EL (cell line): ENCODE data around the gene MYH7B.

Source experiments
- DNase-seq: peaks from one replicate; pipeline ENCODE4 v3.0.0-alpha.2; 2016

MYH7B gene

DNA sequence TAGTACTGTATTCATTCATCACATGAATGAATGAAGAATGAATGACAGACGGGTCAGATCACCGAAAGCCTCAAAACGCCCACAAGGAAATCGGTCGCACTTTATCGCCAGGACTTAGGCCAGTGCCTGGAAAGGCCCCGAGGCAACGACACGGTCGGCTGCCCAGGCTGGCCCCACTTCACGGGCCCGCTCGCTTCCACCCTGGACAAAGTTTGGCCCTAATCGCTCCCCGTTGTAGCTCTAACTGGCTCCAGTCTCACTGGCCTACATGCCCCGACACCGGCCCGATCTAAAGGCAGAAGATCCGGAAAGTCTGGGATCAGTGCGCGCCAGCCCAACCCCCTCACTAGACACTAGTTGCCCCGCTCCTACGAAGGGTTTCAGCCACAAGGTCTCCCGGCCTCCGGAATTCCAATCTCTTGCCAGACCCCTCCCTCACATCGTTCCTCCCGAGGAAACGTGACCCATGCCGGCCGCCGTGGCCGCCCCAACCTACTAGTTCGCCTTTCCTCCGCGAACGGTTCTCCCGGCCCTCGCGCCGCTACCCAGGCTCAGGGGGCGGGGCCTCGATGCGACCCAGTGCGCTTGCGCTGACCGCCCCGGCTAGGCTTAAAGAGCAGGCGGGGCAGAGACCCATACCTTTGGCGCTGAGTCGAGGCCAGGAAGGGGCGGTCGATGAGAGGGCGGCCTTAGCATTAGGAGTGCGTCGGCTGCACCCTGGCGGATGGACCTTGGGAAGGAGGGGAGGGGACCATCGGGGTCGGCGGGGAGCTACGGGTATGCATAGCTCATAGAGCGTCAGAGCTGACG, at the start of gene MYH7B, which contains the start of gene GSS:
MYH7B (plus strand) TSS at position 638 of the 810 bp plus-strand sequence. CDS start 22,138 bp downstream, outside the sequence.
GSS (minus strand) TSS at position 576 of the 810 bp plus-strand sequence. CDS start 3,954 bp downstream, outside the sequence.
- peak; percentile 97 for DNase-seq

DNA sequence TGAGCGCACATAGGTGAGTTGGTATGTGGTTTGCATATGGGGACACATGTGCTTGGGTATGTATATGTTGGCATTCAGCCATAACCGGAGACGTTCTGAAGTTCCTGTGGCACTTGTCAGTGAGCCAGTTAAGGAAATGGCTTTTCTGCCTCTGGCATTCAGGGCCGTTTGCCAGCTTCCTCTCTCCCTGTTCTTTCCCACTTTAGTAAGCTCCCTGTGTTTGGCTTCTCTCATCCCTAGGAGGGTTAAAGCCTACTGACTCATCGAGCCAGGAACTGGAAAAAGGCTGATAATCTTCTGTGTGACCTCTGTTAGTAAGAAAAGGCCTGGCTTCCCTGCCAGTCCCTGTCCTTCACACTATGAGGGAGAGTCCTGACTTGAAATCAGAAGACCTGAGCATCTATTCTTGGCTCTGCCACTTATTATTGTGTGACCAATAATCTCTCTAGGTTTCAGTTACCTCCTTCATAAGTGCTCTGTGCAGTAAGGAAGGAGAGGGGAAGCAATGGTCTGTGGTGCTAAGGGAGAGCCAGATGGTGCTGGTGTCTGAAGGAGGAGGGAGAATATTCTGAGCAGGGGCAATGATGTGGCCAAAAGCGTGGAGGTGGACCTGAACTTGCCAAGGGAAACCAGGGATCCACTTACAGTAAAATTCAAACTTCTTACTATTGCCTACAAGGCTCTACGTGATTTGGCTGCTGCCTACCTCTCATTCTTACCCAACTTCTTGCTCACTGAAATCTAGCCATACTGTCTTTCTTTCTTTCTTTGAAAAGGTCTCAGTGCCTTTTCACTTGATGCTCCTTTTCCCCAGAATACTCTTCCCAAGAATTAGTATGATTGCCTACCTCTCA, 47.8 kb upstream of the MYH7B start:
- DNase-seq, result peak; percentile 98

DNA sequence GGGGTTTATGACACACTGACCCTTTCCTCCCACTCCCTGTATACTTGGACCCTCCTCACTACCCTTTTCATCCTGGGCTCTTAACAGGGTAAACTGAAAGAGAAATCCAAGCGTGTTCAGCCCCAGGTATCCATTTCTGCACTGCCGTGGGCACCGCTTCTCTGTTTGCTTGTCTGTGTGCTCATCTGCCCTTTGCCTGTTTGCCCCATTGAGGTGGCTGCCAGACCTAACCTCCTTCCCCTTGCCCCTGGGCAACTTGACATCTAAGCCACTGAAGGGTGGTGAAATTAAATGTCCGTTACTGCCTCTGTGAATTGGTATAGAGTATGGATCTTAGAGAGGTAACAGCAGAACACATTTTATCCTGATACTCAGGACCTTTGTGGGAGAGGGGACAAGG, 40.5 kb upstream of the MYH7B start:
- no peak for DNase-seq

DNA sequence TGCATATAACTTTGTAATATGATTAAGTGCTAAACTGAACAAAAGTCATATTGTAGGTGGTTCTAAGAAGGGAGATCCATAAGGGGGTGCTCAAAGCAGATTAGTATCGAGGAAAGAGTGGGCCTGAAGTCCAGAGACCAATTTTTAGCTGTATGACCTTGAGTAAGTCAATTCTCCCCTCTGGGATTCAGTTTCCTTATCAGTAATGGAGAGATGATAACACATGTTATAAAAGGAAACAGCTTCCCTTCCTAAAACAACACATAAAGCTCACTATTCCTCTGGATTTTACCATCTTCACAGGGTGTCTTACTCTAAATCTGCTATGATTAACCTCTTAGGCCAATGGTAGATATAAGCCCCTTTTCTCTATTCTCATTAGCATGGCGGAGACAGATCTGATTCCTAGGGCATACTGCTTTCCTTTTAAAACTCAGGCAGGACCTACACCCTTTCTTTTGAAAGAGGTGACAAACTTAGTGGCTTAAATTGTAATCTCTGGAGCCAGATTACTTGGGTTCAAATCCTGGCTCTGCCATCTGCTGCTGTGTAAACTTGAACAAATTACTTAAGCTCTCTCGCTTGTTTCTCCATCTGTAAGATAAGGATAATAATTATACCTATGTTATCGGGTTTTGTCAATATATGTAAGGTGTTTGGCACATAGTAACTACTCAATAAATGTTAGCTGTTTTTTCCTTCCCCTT, 39.8 kb upstream of the MYH7B start:
- DNase-seq, result no peak

DNA sequence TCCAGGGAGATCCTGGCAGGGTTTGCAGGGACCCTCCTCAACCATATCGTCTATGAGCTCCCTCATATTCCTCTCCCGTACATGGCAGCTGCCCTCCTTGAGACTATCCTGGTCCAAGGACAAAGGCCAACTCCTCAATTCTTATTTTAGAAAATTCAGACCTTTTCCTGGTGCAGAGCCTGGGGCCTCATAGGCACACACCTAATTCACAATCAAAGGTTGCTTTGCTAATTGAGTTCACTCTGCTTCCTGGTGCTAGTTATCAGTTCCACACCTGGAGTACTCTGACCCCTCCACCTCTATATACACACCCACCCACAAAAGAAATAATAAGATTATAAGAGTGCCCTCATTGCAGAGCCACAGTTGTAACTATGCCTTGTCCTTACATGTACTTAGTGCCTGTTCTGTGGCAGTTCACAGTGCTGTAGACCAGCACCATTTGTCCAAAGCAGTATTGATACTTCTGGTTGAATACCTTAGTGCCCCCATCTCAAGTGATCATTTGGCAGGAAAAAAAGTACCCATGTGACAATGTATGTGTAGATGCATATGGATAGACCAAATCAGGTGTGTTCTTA, 38.8 kb upstream of the MYH7B start:
- no peak for DNase-seq

DNA sequence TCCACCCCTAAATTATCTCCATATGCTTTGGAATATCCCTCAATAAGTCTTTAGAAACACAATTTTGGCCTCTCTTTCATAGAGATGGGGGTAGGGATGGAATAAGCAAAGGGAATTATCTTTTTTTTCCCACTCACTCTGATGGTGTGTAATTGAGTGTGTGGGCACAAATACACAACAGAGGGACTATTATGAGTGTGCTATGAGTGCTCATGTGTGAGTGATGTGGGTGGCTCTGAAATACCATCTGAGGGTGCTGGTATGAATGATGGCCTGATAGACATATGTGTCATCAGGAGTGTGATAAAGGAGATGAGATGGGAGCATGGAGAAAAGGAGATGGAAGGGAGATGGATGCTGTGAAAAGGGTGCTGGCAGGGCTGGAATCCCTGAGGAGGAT, 35.6 kb upstream of the MYH7B start:
- no peak for DNase-seq

DNA sequence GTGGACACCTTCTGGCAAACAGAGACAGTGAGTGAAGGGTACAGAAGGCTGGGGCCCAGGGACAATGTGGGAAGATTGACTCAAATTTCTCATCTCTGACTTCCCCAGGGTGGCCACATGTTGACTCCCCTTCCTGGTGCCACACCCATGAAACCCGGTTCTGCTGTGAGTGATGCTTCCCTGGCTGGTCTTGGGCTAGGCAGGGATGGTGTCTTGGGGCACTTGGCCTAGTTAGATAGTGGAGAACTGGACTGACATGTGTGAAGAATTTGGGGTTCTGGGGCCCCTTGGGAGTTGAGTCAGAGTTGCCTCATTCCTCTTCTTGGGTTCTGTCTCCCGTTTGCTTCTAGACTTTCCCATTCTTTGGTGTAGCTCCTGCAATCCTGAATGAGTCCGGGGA, 34.2 kb upstream of the MYH7B start:
- DNase-seq, result no peak

DNA sequence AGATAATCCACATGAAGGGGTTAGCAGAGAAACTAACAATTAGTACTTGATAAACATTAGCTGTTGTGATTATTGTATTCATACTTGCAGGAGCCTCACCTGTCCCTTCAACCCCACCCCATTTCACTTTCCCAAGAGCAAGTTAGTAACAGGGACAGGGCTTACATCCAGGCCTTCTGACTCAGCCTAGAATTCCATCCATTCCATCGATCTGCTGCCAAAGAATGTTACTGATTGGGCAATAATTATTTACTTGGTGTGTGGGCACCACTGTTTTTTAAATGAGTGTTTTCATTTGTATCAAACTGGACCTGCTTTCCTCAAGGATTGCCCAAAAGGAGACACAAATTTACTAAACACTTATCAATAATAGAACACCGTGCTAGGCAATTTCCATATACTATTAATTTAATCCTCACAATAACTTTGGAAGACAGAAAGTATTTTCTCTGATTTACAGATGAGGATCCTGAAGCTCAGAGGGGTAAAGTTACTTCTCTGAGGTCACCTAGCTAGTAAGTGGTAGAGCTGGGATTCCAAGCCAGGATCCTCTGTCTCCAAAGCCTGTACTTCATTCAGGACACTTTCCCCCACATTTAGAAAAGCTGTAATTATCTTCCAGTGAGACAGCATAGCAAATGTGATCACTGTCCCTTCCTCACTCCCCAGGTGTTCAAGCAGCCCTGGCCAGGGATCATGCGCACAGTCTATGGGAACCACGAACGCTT, 32.9 kb upstream of the MYH7B start:
- peak; percentile 89 for DNase-seq

DNA sequence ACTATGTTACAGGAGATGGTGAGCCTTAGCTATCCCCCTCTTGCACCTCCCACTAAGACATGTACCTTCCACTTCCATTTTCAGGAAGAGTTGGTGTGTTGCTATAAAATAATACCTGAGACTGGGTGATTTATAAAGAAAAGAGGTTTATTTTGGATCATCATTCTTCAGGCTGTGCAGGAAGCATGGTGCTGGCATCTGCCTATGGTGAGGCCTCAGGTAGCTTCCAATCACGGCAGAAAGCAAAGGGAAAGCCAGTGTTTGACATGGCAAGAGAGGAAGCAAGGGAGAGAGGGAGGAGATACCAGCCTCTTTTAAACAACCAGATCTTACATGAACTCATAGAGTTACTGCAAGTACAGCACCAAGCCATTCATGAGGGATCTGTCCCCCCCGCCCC, 32.3 kb upstream of the MYH7B start:
- DNase-seq, result no peak

DNA sequence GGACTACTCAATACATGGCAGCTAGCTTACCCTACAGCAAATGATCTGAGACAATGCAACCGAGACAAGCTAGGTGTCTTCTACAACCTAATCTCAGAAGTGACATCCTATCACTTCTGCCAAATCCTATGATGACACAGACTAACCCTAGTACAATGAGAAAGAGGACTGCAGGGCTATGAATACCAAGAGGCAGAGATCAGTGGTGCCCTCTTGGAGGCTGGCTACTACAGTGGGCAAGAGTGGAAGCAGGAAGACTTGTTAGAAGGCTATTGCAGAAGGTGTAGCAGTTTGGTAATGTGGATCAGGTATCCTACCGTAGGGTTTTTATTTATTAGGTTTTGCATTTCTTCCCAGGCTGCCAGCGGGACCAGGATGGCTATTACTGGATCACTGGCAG, 30.3 kb upstream of the MYH7B start:
- DNase-seq, result no peak

DNA sequence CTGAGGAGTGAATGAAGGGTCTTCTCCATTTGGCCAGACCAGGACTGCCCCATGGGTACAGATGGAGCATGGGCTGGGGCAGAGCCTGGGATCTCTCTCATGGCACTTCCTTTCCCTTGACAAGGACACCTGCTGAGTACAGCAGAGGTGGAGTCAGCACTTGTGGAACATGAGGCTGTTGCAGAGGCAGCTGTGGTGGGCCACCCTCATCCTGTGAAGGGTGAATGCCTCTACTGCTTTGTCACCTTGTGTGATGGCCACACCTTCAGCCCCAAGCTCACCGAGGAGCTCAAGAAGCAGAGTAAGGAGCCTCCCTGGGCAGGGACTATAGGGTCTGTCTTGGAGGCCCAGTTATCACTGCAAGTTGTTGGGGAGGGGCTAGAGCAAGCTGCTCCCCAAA, 29.7 kb upstream of the MYH7B start:
- DNase-seq, result no peak

DNA sequence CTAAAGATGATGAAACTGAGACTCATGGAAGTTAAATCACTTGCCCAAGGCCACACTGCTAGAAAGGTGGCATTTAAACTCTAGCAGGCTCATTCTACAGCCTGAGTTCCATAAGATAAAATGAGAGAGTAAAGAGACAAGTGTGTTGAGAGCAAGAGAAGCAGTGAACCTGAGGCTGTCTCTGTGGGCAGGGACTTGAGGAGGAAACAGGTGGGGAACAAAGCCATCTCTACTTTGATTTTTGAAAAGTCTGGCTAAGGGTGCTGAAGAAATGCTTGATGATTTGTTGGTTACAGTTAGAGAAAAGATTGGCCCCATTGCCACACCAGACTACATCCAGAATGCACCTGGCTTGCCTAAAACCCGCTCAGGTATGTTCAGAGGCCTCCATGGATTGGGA, 29.1 kb upstream of the MYH7B start:
- no peak for DNase-seq

DNA sequence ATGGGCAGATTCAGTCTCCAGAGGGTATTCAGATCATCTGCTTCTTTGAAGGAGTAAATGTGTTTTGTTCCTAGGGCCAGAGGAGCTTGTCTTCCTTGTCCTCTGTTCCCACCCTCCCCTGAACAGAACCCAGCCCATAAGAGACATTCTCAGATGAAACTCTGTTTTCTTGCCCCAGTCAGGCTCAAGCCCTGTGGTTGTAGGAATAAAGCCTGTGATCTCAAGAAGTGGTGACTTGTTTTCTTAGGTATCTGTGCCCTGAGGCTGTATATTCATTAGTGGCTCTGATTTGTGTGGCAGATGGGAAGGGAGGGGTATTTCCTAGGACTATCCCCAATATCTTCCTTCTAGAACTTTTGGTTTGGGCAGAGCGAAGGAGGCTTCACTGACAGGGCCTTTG, 27.9 kb upstream of the MYH7B start:
- DNase-seq, result peak; percentile 86

DNA sequence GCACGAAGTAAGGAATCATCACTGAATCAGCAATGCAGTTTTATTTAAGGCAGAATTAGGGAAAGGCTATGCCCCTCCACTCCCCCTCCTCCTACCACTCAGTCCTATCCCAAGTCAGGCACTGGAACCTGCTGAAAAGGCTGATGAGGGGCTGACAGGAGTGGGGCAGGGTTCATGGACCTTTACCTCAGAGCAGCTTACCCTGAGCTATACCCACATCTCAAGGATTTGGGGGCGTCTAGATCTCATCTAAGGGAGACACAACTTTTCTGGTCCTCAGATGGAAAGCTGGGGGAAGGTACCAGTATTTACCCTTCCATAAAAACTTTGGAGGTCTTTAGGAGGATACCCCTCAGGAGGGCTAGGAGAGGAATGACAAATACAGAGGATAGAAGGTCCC, 27.3 kb upstream of the MYH7B start:
- DNase-seq, result no peak

DNA sequence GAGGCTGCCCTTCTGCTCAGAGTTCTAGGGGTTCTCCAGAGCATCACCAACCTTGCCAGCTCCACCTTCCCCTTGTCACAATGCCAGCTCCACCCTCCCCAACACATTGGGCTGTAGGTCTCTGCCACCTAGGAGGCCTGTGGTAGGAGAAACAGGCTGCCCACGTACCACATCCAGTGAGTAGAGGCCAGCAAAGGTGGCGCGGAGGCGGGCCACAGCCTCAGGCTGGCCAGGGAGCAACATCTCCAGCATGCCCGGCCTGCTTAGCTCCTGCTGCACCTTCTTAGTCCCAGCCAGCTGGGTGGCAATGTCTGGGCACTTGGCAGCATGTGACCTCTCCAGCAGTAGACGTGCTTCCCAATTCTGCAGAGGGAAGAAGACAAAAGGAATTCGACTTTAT, 23.9 kb upstream of the MYH7B start:
- DNase-seq, result no peak

DNA sequence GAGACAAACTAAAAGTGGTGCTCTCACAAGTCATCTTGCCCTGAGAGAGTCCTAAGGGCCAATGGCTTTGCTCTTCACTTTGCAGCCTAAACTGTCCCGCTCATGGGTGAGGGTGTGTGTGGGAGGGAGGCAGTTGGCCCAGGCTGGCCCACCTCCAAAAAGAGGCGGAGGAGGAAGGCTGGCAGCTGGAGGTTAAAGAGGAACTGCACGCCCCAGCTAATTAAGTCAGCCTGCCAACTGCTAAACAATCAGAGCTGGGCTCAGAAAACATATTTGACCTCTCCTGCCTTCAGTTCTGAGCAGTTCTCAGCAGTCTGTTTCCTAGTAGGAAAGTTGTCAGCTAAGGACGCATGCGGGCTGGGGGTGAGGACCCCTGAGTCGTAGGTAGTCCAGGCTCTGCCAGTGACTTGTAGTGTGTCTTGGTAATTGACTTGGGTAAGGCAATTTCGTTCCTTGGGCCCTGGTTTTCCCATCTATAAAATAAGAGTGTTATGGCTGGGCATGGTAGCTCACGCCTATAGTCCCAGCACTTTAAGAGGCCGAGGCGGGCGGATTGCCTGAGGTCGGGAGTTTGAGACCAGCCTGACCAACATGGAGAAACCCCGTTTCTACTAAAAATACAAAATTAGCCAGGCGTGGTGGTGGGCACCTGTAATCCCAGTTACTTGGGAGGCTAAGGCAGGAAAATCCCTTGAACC, 17.1 kb upstream of the MYH7B start:
- DNase-seq, result no peak

DNA sequence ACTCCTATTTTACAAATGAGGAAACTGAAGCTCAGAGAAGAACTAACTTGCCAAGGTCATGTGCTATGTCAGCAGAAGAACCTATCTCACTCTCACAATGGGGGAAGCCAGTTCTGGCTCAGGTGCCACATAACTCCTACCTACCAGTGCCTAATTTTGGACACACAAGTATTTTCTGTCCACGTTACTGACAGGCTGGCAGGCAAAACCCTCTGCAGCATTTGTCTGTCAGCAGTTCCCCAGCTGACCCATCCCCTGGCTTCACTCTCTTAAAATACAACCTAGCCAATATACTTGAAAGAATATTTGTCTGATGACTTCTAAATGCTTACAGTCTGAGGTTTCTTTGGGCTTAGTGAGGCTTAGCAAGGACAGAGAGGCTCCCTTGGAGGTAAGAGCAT, 15.6 kb upstream of the MYH7B start:
- DNase-seq, result no peak

DNA sequence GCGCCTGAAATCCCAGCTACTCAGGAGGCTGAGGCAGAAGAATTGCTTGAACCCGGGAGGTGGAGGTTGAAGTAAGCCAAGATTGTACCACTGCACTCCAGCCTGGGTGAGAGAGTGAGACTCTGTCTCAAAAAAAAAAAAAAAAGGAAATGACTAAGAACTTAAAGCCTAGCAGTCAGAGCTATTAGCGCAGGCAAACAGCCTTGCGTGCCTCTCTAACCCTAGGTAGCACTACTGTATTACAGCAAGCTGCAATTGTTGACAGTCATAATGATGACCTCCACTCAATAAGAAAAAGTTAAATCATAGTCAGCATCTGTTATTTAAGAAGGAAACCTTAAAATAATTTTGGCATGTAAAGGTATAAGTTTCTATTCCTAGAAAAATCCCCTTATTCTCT, 14.4 kb upstream of the MYH7B start:
- DNase-seq, result no peak

DNA sequence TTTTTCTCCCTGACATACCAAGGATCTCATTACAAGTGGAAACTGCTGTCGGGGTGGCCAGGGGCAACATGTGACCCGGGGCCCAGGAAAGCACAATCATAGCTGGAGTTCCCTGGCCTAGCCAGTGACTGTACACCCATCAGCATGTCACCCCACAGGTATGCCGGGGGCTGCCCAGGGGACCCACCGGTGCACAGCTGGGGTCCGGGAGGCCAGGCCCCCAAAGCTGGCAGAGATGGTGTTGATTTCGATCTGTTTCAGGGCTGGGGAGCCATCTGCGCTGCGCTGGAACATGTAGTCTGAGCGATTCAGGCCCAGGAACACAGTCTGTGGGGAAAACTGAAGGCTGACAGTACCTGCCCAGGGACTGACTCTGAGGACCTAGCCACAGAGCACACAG, 13.4 kb upstream of the MYH7B start:
- DNase-seq, result no peak

DNA sequence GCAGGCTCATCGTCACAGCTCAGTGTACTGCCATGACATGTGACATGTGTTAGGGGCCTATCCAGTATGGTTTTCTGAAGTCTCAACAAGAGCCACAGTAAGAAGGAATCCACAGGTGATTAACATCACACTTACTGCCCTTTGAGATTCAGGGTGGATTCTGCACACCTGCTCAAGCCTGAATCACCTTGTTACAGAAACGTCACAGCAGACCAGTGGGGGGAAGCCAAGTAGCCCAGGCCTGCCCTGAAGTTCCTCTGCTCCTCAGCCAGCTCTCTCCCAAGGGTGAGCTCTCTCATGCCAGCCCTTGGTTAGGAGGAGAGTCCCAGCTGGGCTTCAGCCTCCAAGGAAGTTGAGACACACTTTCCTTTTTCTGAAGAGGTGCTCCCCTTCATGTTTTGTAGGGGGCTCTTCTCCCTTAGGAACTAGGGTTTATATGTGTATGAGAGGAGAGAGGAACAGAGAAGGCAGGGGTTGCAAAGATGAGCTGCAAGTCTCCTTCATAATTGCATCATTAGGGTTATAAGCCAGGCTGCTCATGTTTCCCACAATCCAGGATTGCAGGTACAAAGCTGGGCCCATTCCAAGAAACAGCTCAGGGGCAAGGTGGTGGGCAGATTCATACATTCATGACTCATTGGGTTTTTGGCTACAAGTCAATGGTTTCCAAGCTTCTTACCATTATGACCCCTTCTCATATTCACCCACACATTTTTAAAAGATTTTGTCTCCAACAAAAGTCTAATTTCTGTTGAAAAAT, 11.7 kb upstream of the MYH7B start:
- peak; percentile 32 for DNase-seq
